ENCODE data around the gene TBC1D13.
A peak's percentile ranks its signal among the peaks of the same experiment; 100 is the strongest.

TBC1D13 gene

DNA sequence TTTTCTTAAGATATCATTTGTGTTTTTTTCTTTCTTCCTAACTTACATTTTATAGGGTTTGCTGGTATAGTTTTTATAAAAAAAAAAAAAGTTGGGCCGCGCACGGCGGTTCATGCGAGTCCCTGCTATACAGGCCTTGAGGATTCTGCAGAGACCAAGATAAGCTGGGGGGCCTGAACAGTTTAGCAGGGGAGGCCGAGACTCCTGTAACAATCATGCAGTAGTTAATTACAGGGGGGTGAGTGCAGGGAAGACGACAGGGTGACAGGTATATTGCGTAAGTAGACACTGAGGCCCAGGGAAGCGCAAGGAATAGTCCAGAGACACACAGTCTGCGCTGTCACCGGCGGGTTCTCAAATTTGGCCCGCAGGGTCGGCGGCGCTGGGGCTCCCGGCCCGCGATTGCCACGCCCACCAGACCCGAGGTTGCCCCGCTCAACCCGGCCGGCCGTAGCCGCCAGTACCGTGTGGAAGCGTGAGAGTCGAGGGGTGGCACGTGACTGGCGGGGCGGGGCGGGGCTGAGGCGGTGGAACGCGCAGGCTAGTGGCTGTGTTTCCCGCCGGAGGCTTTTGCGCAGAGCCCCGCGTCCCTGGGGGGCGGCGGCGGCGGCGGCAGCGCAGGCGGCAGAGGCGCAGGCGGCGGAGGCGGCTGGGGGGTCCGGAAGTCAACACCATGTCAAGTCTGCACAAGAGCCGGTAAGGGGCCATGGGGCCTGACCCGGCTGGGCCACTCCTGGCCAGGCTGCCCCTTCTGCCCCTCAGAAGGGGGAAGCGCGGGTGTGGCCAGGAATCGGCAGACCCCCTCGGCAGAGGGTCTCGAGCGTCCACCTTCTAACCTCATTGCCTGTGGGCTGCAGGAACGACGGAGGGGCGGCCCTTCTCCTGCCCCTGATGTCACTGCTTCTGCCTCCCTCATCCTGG, at the start of gene TBC1D13:
TSS of gene TBC1D13 (plus strand) at position 573 of the 921 bp plus-strand sequence. CDS start at position 674, 101 bp downstream.
- H3K4me3 ChIP-seq (replicated peaks; ENCODE audit: low read depth, low read length) = peak within 1 kb of the TSS; percentile 59
- no peak for TF ChIP-seq CTCF (IDR thresholded peaks at IDR 0.05; ENCODE audit: low read depth, low read length, missing control alignments)
- DNase-seq (ENCODE audit: extremely low read depth, low read depth) = peak; percentile 21

DNA sequence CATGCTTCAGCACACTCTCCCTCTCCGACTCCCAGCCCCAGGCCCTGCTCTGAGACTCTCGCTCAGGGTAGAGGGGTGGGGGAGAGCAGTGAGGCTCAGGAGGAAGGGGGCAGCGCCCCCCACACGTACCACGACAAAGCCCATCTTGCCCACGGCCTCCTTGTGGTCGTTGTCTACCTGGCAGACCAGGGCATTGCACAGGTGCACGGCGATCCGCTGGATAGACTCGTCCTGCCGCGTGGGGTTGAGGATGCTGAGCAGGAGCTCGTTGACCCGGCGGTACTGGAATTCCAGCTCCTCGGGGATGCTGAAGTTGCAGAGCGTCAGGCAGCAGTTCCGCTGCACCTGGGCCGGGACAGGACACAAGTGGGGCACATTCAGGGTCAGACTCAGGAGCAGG, 44.7 kb upstream of the TBC1D13 start:
- no peak for DNase-seq (ENCODE audit: extremely low read depth, low read depth)
- TF ChIP-seq CTCF (IDR thresholded peaks at IDR 0.05; ENCODE audit: low read depth, low read length, missing control alignments) = no peak
- H3K4me3 ChIP-seq (replicated peaks; ENCODE audit: low read depth, low read length) = no peak overlapping the region

DNA sequence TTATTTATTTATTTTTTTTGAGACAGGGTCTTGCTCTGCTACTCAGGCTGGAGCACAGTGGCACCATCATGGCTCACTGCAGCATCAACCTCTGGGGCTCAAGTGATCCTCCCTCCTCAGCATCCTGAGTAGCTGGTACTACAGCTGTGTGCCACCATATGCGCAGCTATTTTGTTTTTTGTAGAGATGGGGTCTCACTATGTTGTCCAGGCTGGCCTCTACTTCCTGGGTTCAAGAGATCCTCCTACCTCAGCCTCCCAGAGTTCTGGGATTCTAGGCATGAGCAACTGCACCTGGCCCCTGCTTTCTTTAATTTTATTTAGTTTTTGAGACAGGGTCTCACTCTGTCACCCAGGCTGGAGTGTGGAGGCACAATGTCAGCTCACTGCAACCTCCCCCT, 43.6 kb upstream of the TBC1D13 start:
- no peak for DNase-seq (ENCODE audit: extremely low read depth, low read depth)
- no peak for TF ChIP-seq CTCF (IDR thresholded peaks at IDR 0.05; ENCODE audit: low read depth, low read length, missing control alignments)
- no peak overlapping the region for H3K4me3 ChIP-seq (replicated peaks; ENCODE audit: low read depth, low read length)

DNA sequence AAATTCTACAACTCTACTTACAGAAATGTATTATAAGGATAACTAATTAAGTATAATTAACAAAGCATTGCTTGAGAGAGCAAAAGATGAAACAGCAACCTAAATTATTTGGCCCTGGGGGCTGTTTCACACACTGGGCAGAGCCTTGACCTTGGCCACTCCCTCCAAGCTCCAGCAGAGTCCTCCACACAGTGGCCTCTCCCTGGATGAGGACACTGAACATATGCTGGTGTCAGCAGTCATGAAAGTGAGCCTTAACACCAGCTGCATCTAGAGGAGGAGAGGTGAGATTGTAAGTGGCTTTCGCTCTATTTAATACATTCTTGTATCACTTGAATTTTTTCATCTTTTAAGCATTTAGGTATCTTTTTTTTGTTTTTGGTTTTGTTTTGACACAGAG, 39.8 kb upstream of the TBC1D13 start:
- H3K4me3 ChIP-seq (replicated peaks; ENCODE audit: low read depth, low read length) = no peak overlapping the region
- no peak for TF ChIP-seq CTCF (IDR thresholded peaks at IDR 0.05; ENCODE audit: low read depth, low read length, missing control alignments)
- no peak for DNase-seq (ENCODE audit: extremely low read depth, low read depth)

- no peak overlapping the region for H3K4me3 ChIP-seq (replicated peaks; ENCODE audit: low read depth, low read length)
- no peak for TF ChIP-seq CTCF (IDR thresholded peaks at IDR 0.05; ENCODE audit: low read depth, low read length, missing control alignments)
- DNase-seq (ENCODE audit: extremely low read depth, low read depth) = no peak
These were observed 36.0 kb upstream of the TBC1D13 start for GRCh38 chr9:128750926-128751595.

DNA sequence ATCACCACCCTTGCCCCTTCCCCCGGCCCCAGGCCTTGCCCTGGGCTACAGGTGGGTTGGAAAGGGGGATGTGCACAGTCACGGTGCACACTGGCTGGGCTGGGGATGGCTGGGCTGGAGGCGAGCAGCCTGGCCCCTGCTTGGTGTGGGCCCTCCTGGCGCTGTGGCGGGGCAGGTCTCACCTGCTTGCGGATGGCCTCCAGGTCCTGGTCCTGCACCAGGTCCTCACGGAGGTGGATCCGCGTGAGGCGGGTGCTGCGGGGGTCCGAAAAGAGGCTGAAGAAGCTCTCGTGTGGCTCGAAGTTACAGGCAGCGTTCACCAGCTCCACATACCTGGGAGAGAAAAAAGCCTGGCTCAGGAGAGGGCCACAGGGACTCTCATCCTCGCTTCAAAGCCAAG, 33.4 kb upstream of the TBC1D13 start:
- no peak for TF ChIP-seq CTCF (IDR thresholded peaks at IDR 0.05; ENCODE audit: low read depth, low read length, missing control alignments)
- no peak for DNase-seq (ENCODE audit: extremely low read depth, low read depth)
- H3K4me3 ChIP-seq (replicated peaks; ENCODE audit: low read depth, low read length) = no peak overlapping the region

Data from HFF-Myc (cell line).